ENCODE data around the gene GLI3.

The GLI3 gene

GRCh38 chr7:42090056-42090455, 147.0 kb downstream of the GLI3 start:
- H4K20me1 ChIP-seq (ENCODE audit: insufficient read depth, low read length, poor library complexity, severe bottlenecking), result no peaks in the 10 kb centered on the region
- H3K36me3 ChIP-seq (ENCODE audit: insufficient read depth, low read length), result no peaks in the 10 kb centered on the region
- H3K9me3 ChIP-seq (ENCODE audit: insufficient read depth, low read depth, low read length), result no peaks in the 10 kb centered on the region
- no peak overlapping the region for H3K4me2 ChIP-seq (ENCODE audit: low read depth, low read length, poor library complexity, severe bottlenecking)
- H3K4me3 ChIP-seq (ENCODE audit: low read length, poor library complexity, severe bottlenecking), result no peak overlapping the region
- H3F3A ChIP-seq (ENCODE audit: low read depth), result no peaks in the 10 kb centered on the region
- H3K9me2 ChIP-seq (replicated peaks; ENCODE audit: low read depth, low read length), result no peaks in the 10 kb centered on the region
- H3K79me2 ChIP-seq (ENCODE audit: insufficient read depth, low read length), result no peaks in the 10 kb centered on the region
- no peaks in the 10 kb centered on the region for H3K27me3 ChIP-seq (ENCODE audit: insufficient read depth, low read length, poor library complexity, severe bottlenecking)
- H2AFZ ChIP-seq (ENCODE audit: low read length), result no peak overlapping the region
- no peaks in the 10 kb centered on the region for H3K4me1 ChIP-seq (ENCODE audit: insufficient read depth, low read length, poor library complexity, severe bottlenecking)
- TF ChIP-seq, protein P1, sequence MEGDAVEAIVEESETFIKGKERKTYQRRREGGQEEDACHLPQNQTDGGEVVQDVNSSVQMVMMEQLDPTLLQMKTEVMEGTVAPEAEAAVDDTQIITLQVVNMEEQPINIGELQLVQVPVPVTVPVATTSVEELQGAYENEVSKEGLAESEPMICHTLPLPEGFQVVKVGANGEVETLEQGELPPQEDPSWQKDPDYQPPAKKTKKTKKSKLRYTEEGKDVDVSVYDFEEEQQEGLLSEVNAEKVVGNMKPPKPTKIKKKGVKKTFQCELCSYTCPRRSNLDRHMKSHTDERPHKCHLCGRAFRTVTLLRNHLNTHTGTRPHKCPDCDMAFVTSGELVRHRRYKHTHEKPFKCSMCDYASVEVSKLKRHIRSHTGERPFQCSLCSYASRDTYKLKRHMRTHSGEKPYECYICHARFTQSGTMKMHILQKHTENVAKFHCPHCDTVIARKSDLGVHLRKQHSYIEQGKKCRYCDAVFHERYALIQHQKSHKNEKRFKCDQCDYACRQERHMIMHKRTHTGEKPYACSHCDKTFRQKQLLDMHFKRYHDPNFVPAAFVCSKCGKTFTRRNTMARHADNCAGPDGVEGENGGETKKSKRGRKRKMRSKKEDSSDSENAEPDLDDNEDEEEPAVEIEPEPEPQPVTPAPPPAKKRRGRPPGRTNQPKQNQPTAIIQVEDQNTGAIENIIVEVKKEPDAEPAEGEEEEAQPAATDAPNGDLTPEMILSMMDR (conservative IDR thresholded peaks at IDR 0.05; ENCODE audit: low read length), result no peak
- TF ChIP-seq EZH2phosphoT487 (IDR thresholded peaks at IDR 0.05; ENCODE audit: borderline replicate concordance), result no peak
- no peak overlapping the region for H3K9ac ChIP-seq (ENCODE audit: low read depth, low read length, poor library complexity, severe bottlenecking)

GRCh38 chr7:42087616-42088015, 149.4 kb downstream of the GLI3 start:
- no peaks in the 10 kb centered on the region for H3K9me3 ChIP-seq (ENCODE audit: insufficient read depth, low read depth, low read length)
- no peaks in the 10 kb centered on the region for H3K27me3 ChIP-seq (ENCODE audit: insufficient read depth, low read length, poor library complexity, severe bottlenecking)
- H3K4me2 ChIP-seq (ENCODE audit: low read depth, low read length, poor library complexity, severe bottlenecking), result no peak overlapping the region
- no peaks in the 10 kb centered on the region for H3F3A ChIP-seq (ENCODE audit: low read depth)
- no peaks in the 10 kb centered on the region for H4K20me1 ChIP-seq (ENCODE audit: insufficient read depth, low read length, poor library complexity, severe bottlenecking)
- H3K9ac ChIP-seq (ENCODE audit: low read depth, low read length, poor library complexity, severe bottlenecking), result no peak overlapping the region
- TF ChIP-seq EZH2phosphoT487 (IDR thresholded peaks at IDR 0.05; ENCODE audit: borderline replicate concordance), result no peak
- H3K4me1 ChIP-seq (ENCODE audit: insufficient read depth, low read length, poor library complexity, severe bottlenecking), result no peaks in the 10 kb centered on the region
- no peak overlapping the region for H2AFZ ChIP-seq (ENCODE audit: low read length)
- H3K79me2 ChIP-seq (ENCODE audit: insufficient read depth, low read length), result no peaks in the 10 kb centered on the region
- no peaks in the 10 kb centered on the region for H3K9me2 ChIP-seq (replicated peaks; ENCODE audit: low read depth, low read length)
- no peaks in the 10 kb centered on the region for H3K36me3 ChIP-seq (ENCODE audit: insufficient read depth, low read length)
- no peak overlapping the region for H3K4me3 ChIP-seq (ENCODE audit: low read length, poor library complexity, severe bottlenecking)

GRCh38 chr7:42085531-42085930, 151.5 kb downstream of the GLI3 start:
- H3K27me3 ChIP-seq (ENCODE audit: insufficient read depth, low read length, poor library complexity, severe bottlenecking), result no peaks in the 10 kb centered on the region
- no peaks in the 10 kb centered on the region for H3K9me2 ChIP-seq (replicated peaks; ENCODE audit: low read depth, low read length)
- H3K4me3 ChIP-seq (ENCODE audit: low read length, poor library complexity, severe bottlenecking), result no peak overlapping the region
- no peaks in the 10 kb centered on the region for H4K20me1 ChIP-seq (ENCODE audit: insufficient read depth, low read length, poor library complexity, severe bottlenecking)
- H3K9me3 ChIP-seq (ENCODE audit: insufficient read depth, low read depth, low read length), result no peaks in the 10 kb centered on the region
- no peak overlapping the region for H3K9ac ChIP-seq (ENCODE audit: low read depth, low read length, poor library complexity, severe bottlenecking)
- no peaks in the 10 kb centered on the region for H3K79me2 ChIP-seq (ENCODE audit: insufficient read depth, low read length)
- H2AFZ ChIP-seq (ENCODE audit: low read length), result no peak overlapping the region
- TF ChIP-seq EZH2phosphoT487 (IDR thresholded peaks at IDR 0.05; ENCODE audit: borderline replicate concordance), result no peak
- TF ChIP-seq, protein P1 (conservative IDR thresholded peaks at IDR 0.05; ENCODE audit: low read length), result no peak
- H3K4me2 ChIP-seq (ENCODE audit: low read depth, low read length, poor library complexity, severe bottlenecking), result no peak overlapping the region
- no peaks in the 10 kb centered on the region for H3F3A ChIP-seq (ENCODE audit: low read depth)
- H3K4me1 ChIP-seq (ENCODE audit: insufficient read depth, low read length, poor library complexity, severe bottlenecking), result no peaks in the 10 kb centered on the region
- H3K36me3 ChIP-seq (ENCODE audit: insufficient read depth, low read length), result no peaks in the 10 kb centered on the region

DNA sequence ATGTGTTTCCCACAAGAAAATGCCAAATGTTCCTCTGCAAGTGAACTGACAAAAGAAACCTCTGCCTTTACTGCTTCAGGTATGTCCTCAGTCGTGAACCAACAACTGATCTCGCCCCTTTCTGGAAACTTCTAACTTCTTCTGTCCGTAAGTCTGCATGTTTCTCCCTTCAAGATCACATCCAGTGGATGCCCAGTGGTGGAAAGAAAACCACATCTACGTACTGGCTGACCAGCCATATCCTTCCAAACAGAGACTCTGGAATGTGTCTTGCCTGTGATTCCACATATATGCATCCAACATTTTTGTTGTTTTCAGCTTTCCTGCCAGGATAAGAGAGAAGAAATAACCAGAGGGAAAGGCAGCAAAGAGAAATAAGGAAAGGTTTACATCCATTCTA, 152.7 kb downstream of the GLI3 start:
- H3K4me2 ChIP-seq (ENCODE audit: low read depth, low read length, poor library complexity, severe bottlenecking), result no peak overlapping the region
- H3F3A ChIP-seq (ENCODE audit: low read depth), result no peaks in the 10 kb centered on the region
- H3K79me2 ChIP-seq (ENCODE audit: insufficient read depth, low read length), result no peaks in the 10 kb centered on the region
- H3K9ac ChIP-seq (ENCODE audit: low read depth, low read length, poor library complexity, severe bottlenecking), result no peak overlapping the region
- H2AFZ ChIP-seq (ENCODE audit: low read length), result no peak overlapping the region
- H3K4me1 ChIP-seq (ENCODE audit: insufficient read depth, low read length, poor library complexity, severe bottlenecking), result no peaks in the 10 kb centered on the region
- no peaks in the 10 kb centered on the region for H3K27me3 ChIP-seq (ENCODE audit: insufficient read depth, low read length, poor library complexity, severe bottlenecking)
- no peak overlapping the region for H3K4me3 ChIP-seq (ENCODE audit: low read length, poor library complexity, severe bottlenecking)
- H3K9me2 ChIP-seq (replicated peaks; ENCODE audit: low read depth, low read length), result no peaks in the 10 kb centered on the region
- H4K20me1 ChIP-seq (ENCODE audit: insufficient read depth, low read length, poor library complexity, severe bottlenecking), result no peaks in the 10 kb centered on the region
- TF ChIP-seq, protein P1 (conservative IDR thresholded peaks at IDR 0.05; ENCODE audit: low read length), result no peak
- no peaks in the 10 kb centered on the region for H3K9me3 ChIP-seq (ENCODE audit: insufficient read depth, low read depth, low read length)
- H3K36me3 ChIP-seq (ENCODE audit: insufficient read depth, low read length), result no peaks in the 10 kb centered on the region

Data from Loucy (cell line).